ENCODE results near the gene LRMDA. TPM values are rescaled to one million over a fixed set of nuclear protein-coding genes. Genes with fewer than 3 reads are reported as not detected.
"Not testable (repeated sequence)": the region's sequence is repeated elsewhere in the genome, so short reads cannot be mapped to it uniquely, and the experiment has no call there.

Gene LRMDA
- total RNA-seq, 2 donors from 2014 or later = 9.6 to 12.6 TPM

DNA sequence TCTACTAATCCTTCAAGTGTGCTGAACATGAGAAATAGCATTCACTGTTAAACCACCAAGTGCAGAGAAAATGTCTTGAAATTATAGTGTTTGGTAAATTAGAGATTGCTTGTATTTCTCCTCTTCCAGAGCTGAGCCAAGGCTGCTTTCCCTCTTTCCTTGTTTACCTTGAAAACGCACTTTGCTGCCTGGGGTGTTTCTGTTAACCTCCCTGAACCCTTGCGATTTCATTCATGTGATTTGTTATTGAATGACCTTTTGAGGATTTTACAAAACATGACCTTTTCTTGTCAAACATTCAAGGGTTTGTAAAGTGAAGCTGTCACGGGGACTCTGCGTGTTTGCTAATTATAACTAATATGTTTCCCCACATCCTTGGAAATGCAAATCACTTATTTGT lies 169.4 kb downstream of the LRMDA start:
- Histone ChIP-seq H3K4me1 (replicated peaks) (no peaks in the 10 kb centered on the region), H3K27ac (no peak overlapping the region), H3K27me3 (replicated peaks; ENCODE audit: insufficient read depth) (no peaks in the 10 kb centered on the region), H3K9me3 (no peaks in the 10 kb centered on the region), H3K36me3 (no peaks in the 10 kb centered on the region), H3K4me3 (no peak overlapping the region)
- TF ChIP-seq POLR2A (IDR thresholded peaks at IDR 0.05) (no peak), POLR2AphosphoS5 (IDR thresholded peaks at IDR 0.05) (no peak)
- TF ChIP-seq, protein P1, sequence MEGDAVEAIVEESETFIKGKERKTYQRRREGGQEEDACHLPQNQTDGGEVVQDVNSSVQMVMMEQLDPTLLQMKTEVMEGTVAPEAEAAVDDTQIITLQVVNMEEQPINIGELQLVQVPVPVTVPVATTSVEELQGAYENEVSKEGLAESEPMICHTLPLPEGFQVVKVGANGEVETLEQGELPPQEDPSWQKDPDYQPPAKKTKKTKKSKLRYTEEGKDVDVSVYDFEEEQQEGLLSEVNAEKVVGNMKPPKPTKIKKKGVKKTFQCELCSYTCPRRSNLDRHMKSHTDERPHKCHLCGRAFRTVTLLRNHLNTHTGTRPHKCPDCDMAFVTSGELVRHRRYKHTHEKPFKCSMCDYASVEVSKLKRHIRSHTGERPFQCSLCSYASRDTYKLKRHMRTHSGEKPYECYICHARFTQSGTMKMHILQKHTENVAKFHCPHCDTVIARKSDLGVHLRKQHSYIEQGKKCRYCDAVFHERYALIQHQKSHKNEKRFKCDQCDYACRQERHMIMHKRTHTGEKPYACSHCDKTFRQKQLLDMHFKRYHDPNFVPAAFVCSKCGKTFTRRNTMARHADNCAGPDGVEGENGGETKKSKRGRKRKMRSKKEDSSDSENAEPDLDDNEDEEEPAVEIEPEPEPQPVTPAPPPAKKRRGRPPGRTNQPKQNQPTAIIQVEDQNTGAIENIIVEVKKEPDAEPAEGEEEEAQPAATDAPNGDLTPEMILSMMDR (IDR thresholded peaks at IDR 0.05) = no peak
- 86% methylated on average over 4 of the region's 4 CpGs for WGBS
- intact Hi-C loops (cut with DNase I) = no loop called here
- DNase-seq (ENCODE audit: low spot score) = no peak

DNA sequence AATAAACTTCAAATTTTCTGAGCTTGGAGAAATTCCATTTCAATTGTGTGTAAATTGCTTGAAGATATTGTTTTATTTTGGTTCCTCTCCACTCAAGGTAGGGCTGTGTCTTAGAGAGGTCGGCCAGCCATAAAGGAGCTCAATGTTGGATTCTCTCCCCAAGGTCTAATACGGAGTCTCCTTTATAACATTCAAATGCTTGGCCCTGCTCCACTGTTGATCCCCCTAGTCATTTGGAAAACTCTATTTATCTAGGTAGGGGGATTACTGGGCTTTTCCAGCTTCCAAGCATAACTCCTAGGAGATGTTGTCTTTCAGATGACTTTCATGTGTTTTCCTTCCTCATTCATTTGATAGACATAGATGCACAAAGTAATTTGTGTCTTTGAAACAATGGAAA lies 170.9 kb downstream of the LRMDA start:
- H3K36me3 ChIP-seq = no peaks in the 10 kb centered on the region
- no peak overlapping the region for H3K4me3 ChIP-seq
- no peak for DNase-seq (ENCODE audit: low spot score)
- H3K4me1 ChIP-seq (replicated peaks) = no peaks in the 10 kb centered on the region
- no peaks in the 10 kb centered on the region for H3K27me3 ChIP-seq (replicated peaks; ENCODE audit: insufficient read depth)
- H3K27ac ChIP-seq = no peak overlapping the region
- no peak for TF ChIP-seq POLR2A (IDR thresholded peaks at IDR 0.05)
- no peak for TF ChIP-seq POLR2AphosphoS5 (IDR thresholded peaks at IDR 0.05)
- TF ChIP-seq, protein P1 (IDR thresholded peaks at IDR 0.05) = no peak
- H3K9me3 ChIP-seq = no peaks in the 10 kb centered on the region
- WGBS = 98% methylated on average over 2 of the region's 2 CpGs
- intact Hi-C loops (cut with DNase I) = no loop called here

DNA sequence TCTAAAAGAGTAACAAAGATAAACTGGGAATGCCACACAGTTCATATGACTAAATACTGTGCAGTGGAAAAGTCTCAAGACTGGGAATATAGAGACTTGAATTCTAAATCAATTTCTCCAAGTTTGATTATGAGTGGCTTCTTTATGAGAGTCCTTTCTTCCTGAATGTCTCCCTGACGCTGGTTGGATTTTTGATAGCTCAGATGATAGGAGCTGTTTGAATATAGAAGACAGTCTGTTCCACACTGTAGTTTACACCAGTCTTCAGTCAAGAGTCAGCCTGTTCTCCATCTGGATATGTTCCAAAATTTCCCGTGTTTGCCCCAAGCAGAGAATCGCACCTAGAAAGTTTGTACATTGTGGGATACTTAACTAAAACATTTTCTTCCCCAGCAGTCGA lies 173.7 kb downstream of the LRMDA start:
- H3K9me3 ChIP-seq = no peaks in the 10 kb centered on the region
- intact Hi-C loops (cut with DNase I) = no loop called here
- TF ChIP-seq POLR2A (IDR thresholded peaks at IDR 0.05) (no peak), POLR2AphosphoS5 (IDR thresholded peaks at IDR 0.05) (peak; percentile 42)
- no peaks in the 10 kb centered on the region for H3K27me3 ChIP-seq (replicated peaks; ENCODE audit: insufficient read depth)
- WGBS = 30% methylated on average over 4 of the region's 4 CpGs
- no peaks in the 10 kb centered on the region for H3K4me1 ChIP-seq (replicated peaks)
- no peak overlapping the region for H3K4me3 ChIP-seq
- H3K27ac ChIP-seq = peak overlapping the region; percentile 13 to 25
- H3K36me3 ChIP-seq = no peaks in the 10 kb centered on the region
- peak; percentile 15 for DNase-seq (ENCODE audit: low spot score)

DNA sequence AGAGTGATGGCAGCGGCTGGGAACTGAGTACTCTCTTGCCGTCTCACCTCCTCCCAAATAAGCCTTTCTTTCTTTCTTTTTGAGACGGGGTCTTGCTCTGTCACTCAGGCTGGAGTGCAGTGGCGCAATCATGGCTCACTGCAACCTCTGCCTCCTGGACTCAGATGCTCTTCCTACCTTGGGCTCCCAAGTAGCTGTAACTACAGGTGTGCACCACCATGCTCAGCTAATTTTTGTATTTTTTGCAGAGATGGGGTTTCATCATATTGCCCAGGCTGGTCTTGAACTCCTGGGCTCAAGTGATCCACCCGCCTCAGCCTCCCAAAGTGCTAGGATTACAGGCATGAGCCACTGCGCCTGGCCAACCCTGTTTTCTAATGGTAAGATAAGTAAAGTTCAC lies 174.4 kb downstream of the LRMDA start:
- WGBS = 92% methylated on average over 6 of the region's 6 CpGs
- H3K27me3 ChIP-seq (replicated peaks; ENCODE audit: insufficient read depth); DNase-seq (ENCODE audit: low spot score); intact Hi-C loops (cut with DNase I); H3K4me3 ChIP-seq; H3K36me3 ChIP-seq; H3K9me3 ChIP-seq; H3K27ac ChIP-seq; H3K4me1 ChIP-seq (replicated peaks): not testable (repeated sequence)

DNA sequence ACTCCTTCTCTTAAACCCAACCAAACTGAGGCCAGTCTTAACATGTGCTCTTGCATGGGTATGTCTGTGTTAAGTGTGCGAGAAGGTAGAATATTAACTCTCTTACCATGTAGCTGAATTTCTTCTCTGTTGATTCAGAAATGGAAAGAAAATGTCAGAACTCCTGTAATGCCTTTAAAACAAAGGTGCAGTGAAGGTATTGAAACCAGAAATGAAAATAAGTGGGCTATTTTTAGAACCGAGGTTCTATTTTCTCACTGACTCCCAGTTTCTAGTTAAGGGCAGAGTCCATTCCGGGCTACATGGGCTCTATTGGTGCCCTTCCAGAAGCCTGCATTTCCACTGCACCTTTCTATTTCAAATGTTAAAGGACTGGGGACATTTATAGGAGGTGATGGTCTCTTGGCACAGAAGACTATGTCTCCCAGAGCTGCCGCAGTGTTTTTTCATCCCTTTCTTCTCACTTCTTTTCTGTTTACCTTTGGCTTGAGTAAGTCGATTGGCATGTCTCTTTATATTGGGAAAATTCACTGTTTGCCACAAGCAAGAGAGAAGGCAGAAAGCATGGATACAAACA lies 174.9 kb downstream of the LRMDA start:
- H3K4me3 ChIP-seq = no peak overlapping the region
- DNase-seq (ENCODE audit: low spot score) = no peak
- TF ChIP-seq, protein P1 (IDR thresholded peaks at IDR 0.05) = no peak
- TF ChIP-seq POLR2A (IDR thresholded peaks at IDR 0.05) (no peak), POLR2AphosphoS5 (IDR thresholded peaks at IDR 0.05) (no peak)
- H3K4me1 ChIP-seq (replicated peaks) = no peaks in the 10 kb centered on the region
- intact Hi-C loops (cut with DNase I) = no loop called here
- no peaks in the 10 kb centered on the region for H3K9me3 ChIP-seq
- H3K27me3 ChIP-seq (replicated peaks; ENCODE audit: insufficient read depth) = no peaks in the 10 kb centered on the region
- H3K27ac ChIP-seq = no peak overlapping the region
- WGBS = 47% methylated on average over 5 of the region's 5 CpGs
- H3K36me3 ChIP-seq = no peaks in the 10 kb centered on the region

DNA sequence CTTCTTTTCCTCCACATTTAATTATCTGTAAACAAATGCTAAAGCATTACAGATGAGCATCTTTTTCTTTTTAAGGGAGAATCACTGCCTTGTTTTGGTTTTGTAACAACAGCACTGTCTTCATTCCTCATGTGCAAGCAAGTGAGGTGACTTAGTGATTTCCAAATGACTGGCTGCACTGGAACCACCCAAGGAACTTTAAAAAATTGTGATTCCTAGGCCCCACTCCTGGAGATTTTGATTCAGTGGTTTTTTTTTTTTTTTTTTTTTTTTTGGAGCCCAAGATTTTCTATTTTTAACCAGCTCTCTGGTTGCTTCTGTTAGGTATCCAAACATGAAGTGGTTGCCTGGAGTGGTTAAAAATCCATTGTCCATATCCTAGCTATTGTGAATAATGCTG lies 176.2 kb downstream of the LRMDA start:
- H3K27ac ChIP-seq = no peak overlapping the region
- no peaks in the 10 kb centered on the region for H3K9me3 ChIP-seq
- H3K4me3 ChIP-seq = no peak overlapping the region
- DNase-seq (ENCODE audit: low spot score) = no peak
- H3K27me3 ChIP-seq (replicated peaks; ENCODE audit: insufficient read depth) = no peaks in the 10 kb centered on the region
- H3K4me1 ChIP-seq (replicated peaks) = no peaks in the 10 kb centered on the region
- no peak for TF ChIP-seq POLR2AphosphoS5 (IDR thresholded peaks at IDR 0.05)
- TF ChIP-seq, protein P1 (IDR thresholded peaks at IDR 0.05) = no peak
- intact Hi-C loops (cut with DNase I) = no loop called here
- no peaks in the 10 kb centered on the region for H3K36me3 ChIP-seq
